Brain microvascular endothelial cell (primary cell): ENCODE measurements around the gene CLIC5.

Source experiments
- DNase-seq: peaks from one replicate; pipeline ENCODE4 v3.0.0-alpha.2; 2020
- H3K27ac ChIP-seq: fragments of 250-450 bp; sonication (Bioruptor Pico); 2 replicates; pipeline ENCODE4 v1.5.1; 2020; ENCODE audit warnings: mild to moderate bottlenecking, moderate library complexity
- H3K27me3 ChIP-seq: fragments of 250-450 bp; sonication (Bioruptor Pico); replicated peaks from 2 replicates; pipeline ENCODE4 v1.5.1; 2020; ENCODE audit warnings: mild to moderate bottlenecking
- H3K36me3 ChIP-seq: fragments of 250-450 bp; sonication (Bioruptor Pico); replicated peaks from 2 replicates; pipeline ENCODE4 v1.5.1; 2020; ENCODE audit warnings: mild to moderate bottlenecking
- H3K4me3 ChIP-seq: 2 replicates; pipeline ENCODE4 v1.5.1; 2011; ENCODE audit warnings: low read depth, mild to moderate bottlenecking, control low read depth, low read length, moderate library complexity
- in situ Hi-C: cut with HindIII; loops from 2 replicates; pipeline ENCODE4 v1.10.0; 2017; ENCODE audit warnings: low sequenced_read_pairs, low pct_ligation_motif_present
- TF ChIP-seq, protein P1 (sequence below): IDR thresholded peaks from 2 replicates; pipeline ENCODE4 v1.5.1; 2011; ENCODE audit warnings: low read depth, mild to moderate bottlenecking, moderate library complexity, low read length, control low read depth, inconsistent platforms; ENCODE audit errors: missing control alignments

The CLIC5 gene

GRCh38 chr6:46000905-46001304 is 14.8 kb downstream of the CLIC5 start:
- Histone ChIP-seq H3K27ac (no peak overlapping the region), H3K4me3 (no peak overlapping the region), H3K27me3 (no peaks in the 10 kb centered on the region), H3K36me3 (no peaks in the 10 kb centered on the region)
- TF ChIP-seq, protein P1, sequence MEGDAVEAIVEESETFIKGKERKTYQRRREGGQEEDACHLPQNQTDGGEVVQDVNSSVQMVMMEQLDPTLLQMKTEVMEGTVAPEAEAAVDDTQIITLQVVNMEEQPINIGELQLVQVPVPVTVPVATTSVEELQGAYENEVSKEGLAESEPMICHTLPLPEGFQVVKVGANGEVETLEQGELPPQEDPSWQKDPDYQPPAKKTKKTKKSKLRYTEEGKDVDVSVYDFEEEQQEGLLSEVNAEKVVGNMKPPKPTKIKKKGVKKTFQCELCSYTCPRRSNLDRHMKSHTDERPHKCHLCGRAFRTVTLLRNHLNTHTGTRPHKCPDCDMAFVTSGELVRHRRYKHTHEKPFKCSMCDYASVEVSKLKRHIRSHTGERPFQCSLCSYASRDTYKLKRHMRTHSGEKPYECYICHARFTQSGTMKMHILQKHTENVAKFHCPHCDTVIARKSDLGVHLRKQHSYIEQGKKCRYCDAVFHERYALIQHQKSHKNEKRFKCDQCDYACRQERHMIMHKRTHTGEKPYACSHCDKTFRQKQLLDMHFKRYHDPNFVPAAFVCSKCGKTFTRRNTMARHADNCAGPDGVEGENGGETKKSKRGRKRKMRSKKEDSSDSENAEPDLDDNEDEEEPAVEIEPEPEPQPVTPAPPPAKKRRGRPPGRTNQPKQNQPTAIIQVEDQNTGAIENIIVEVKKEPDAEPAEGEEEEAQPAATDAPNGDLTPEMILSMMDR, result no peak
- DNase-seq, result no peak
- in situ Hi-C loops, result no loop called here

DNA sequence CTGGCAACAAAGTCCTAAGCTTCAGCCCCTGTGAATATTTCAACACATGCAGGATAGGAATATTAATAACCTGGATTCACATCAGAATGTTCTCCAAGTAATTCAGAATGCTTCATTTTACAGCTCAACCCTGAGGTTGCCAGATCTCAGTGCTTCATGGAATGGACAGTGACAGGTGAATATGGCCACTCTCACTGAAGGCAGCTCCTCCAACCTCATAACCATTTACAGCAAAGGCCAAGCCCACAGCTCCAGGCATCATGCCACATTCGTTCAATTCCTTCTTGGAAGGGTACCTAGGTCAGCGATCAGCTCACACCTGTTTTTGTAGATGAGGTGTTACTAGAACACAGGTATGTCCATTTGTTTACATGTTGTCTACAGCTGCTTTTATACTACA is 17.1 kb downstream of the CLIC5 start:
- in situ Hi-C loops, result no loop called here
- Histone ChIP-seq H3K4me3 (no peak overlapping the region), H3K27me3 (no peaks in the 10 kb centered on the region), H3K27ac (no peak overlapping the region), H3K36me3 (no peaks in the 10 kb centered on the region)
- TF ChIP-seq, protein P1, result no peak
- DNase-seq, result no peak

GRCh38 chr6:45997875-45998506 is 17.7 kb downstream of the CLIC5 start:
- no peaks in the 10 kb centered on the region for H3K27me3 ChIP-seq
- H3K27ac ChIP-seq, result no peak overlapping the region
- in situ Hi-C loops, result no loop called here
- H3K4me3 ChIP-seq, result no peak overlapping the region
- TF ChIP-seq, protein P1, result no peak
- no peak for DNase-seq
- H3K36me3 ChIP-seq, result no peaks in the 10 kb centered on the region

- DNase-seq, result no peak
- H3K27ac ChIP-seq, result no peak overlapping the region
- no peaks in the 10 kb centered on the region for H3K36me3 ChIP-seq
- TF ChIP-seq, protein P1, result peak; percentile 47
- no peaks in the 10 kb centered on the region for H3K27me3 ChIP-seq
- in situ Hi-C loops, result no loop called here
- no peak overlapping the region for H3K4me3 ChIP-seq
These were observed 24.5 kb downstream of the CLIC5 start for GRCh38 chr6:45991189-45991588.

DNA sequence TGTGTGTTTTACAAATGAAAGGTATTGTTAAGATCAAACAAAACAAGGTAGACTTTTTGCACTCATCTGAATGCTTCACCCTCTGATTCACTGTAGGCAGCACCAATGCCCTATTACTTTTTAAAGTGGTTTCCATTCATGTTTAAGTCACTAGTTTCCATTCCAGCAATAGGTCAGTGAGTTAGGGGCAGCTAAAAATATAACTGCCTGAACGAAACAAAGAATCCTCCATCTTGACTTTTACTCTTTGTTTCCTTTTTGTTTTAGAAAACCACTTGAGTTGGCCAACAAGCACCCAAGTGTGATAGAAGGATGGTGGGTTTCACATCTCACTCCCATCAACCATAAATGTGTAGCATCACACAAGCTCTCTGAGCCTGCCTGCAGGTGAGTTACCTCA is 25.5 kb downstream of the CLIC5 start:
- in situ Hi-C loops, result no loop called here
- Histone ChIP-seq H3K27me3 (no peaks in the 10 kb centered on the region), H3K4me3 (no peak overlapping the region), H3K27ac (no peak overlapping the region), H3K36me3 (no peaks in the 10 kb centered on the region)
- DNase-seq, result no peak
- TF ChIP-seq, protein P1, result no peak

DNA sequence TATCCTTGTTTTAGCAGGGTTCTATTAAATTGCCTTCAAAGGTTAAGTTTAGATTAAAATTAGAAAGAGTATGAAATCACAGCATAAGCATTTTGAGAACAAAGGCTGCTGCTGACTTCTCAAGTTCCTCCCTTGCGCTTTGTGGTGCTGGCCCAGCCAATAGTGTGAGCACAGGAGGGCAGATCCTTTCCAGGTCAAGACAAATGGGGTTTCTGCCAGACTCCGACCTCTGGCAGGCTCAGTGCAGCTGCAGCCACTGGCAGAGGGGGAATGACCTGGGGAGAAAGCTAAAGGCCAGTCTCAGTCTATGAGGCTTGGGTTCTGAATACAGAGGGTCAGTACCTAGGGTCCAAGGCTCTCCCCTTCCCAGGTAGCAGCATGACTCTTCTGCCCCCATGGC is 27.0 kb downstream of the CLIC5 start:
- Histone ChIP-seq H3K27me3 (no peaks in the 10 kb centered on the region), H3K36me3 (no peaks in the 10 kb centered on the region), H3K27ac (no peak overlapping the region), H3K4me3 (no peak overlapping the region)
- TF ChIP-seq, protein P1, result no peak
- in situ Hi-C loops, result no loop called here
- DNase-seq, result no peak
